OCI-LY3 (cell line): ENCODE measurements around the gene SELL.

Experiments used
- CTCF ChIP-seq: fragments of 200-600, 300-600 bp; sonication (generic); IDR thresholded peaks from 2 replicates; pipeline ENCODE4 v1.5.1; 2014; ENCODE audit warnings: antibody characterized with exemption, low read length, low read depth
- EZH2phosphoT487 ChIP-seq: fragments of 200-600 bp; shearing (Covaris generic); IDR thresholded peaks from 2 replicates; pipeline ENCODE4 v1.6.1; 2018; ENCODE audit warnings: antibody characterized with exemption, mixed run types, low read depth

DNA sequence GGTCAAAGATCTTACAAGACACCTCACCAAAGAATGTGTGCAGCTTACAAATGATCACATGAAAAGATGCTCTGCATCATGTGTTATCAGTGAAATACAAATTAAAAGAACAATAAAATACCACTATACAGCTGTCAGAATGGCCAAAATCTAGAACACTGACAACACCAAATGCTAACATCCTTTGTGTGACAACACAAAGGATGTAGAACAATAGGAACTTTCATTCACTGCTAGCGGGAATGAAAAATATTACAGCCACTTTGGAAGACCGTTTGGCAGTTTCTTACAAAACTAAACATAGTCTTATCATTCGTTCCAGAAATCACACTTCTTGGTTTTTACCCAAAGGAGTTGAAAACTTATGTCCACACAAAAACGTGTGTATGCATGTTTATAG lies 60.9 kb downstream of the SELL start:
- TF ChIP-seq CTCF (no peak), EZH2phosphoT487 (no peak)
